ENCODE data around the gene SPATA3.

DNA sequence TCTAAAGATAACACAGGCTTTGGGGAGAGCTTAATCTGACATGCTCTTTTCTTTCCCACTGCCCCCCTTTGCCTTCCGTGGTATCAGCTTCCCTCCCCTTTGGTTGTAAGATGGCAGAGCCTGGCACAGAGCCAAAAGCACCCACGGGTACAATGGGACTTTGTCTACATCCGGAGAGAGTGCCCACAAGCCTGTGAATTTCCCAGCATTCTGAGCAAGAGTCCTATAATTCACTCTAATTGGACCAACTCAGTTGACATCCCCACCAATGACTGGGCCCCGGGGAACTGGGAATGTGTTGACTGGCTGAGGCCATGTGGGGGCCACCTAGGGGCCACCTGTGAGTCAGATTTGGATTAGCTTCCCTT is 21.3 kb downstream of the SPATA3 start:
- no peak for TF ChIP-seq EZH2 (IDR thresholded peaks at IDR 0.05; ENCODE audit: low read length, unreplicated experiment)
- TF ChIP-seq, protein P1, sequence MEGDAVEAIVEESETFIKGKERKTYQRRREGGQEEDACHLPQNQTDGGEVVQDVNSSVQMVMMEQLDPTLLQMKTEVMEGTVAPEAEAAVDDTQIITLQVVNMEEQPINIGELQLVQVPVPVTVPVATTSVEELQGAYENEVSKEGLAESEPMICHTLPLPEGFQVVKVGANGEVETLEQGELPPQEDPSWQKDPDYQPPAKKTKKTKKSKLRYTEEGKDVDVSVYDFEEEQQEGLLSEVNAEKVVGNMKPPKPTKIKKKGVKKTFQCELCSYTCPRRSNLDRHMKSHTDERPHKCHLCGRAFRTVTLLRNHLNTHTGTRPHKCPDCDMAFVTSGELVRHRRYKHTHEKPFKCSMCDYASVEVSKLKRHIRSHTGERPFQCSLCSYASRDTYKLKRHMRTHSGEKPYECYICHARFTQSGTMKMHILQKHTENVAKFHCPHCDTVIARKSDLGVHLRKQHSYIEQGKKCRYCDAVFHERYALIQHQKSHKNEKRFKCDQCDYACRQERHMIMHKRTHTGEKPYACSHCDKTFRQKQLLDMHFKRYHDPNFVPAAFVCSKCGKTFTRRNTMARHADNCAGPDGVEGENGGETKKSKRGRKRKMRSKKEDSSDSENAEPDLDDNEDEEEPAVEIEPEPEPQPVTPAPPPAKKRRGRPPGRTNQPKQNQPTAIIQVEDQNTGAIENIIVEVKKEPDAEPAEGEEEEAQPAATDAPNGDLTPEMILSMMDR (conservative IDR thresholded peaks at IDR 0.05; ENCODE audit: low read depth, low read length), result no peak
- no peak for TF ChIP-seq EZH2phosphoT487 (IDR thresholded peaks at IDR 0.05; ENCODE audit: borderline replicate concordance, low read length)

All from PC-3 (cell line).